ENCODE data around the gene GZMM. TPM values are rescaled to one million over a fixed set of nuclear protein-coding genes. Genes with fewer than 3 reads are reported as not detected.
A peak's percentile ranks its signal among the peaks of the same experiment; 100 is the strongest.

Gene GZMM
- total RNA-seq, 2 experiments from 2014 or later: 44.5 to 47.4 TPM

GRCh38 chr19:542173-542866 lies 1.5 kb upstream of the GZMM start:
- no peak overlapping the region for H3K27ac Mint-ChIP-seq
- no peaks in the 10 kb centered on the region for H3K27me3 Mint-ChIP-seq
- CTCF ChIA-PET: interaction anchor here (0.9 to 1.8 kb wide), 3 partner anchors 10 to 31 kb away, joined by 3 to 6 read pairs (median 5); partner anchors contain the start of gene CDC34
- DNase-seq: no peak
- H3K36me3 Mint-ChIP-seq (ENCODE audit: low read depth): peaks cover 8% of the 10 kb centered on the region
- H3K4me1 Mint-ChIP-seq: peaks cover 20% of the 10 kb centered on the region
- no peak overlapping the region for H3K4me3 Mint-ChIP-seq
- H3K9me3 Mint-ChIP-seq: no peaks in the 10 kb centered on the region
- POLR2A ChIA-PET: no interaction called here

DNA sequence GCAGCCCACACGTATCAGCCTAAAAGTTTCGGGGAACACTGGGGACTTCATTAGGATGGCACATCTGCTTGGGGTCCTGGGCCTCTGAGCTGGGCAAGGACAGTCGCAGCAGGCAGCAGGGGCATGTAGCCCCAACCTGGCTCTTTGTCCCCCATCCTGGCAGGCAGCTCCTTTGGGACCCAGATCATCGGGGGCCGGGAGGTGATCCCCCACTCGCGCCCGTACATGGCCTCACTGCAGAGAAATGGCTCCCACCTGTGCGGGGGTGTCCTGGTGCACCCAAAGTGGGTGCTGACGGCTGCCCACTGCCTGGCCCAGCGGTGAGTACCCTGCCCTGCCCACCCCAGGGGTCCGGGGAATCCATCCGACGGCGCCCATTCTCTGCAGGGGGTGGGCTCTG lies 3.3 kb downstream of the GZMM start:
- H3K27me3 Mint-ChIP-seq: no peaks in the 10 kb centered on the region
- peaks cover 3% of the 10 kb centered on the region for H3K36me3 Mint-ChIP-seq (ENCODE audit: low read depth)
- no peak for DNase-seq
- H3K4me3 Mint-ChIP-seq: no peak overlapping the region
- peaks cover 22% of the 10 kb centered on the region for H3K4me1 Mint-ChIP-seq
- CTCF ChIA-PET: no interaction called here
- POLR2A ChIA-PET: no interaction called here
- H3K27ac Mint-ChIP-seq: no peak overlapping the region
- H3K9me3 Mint-ChIP-seq: no peaks in the 10 kb centered on the region

DNA sequence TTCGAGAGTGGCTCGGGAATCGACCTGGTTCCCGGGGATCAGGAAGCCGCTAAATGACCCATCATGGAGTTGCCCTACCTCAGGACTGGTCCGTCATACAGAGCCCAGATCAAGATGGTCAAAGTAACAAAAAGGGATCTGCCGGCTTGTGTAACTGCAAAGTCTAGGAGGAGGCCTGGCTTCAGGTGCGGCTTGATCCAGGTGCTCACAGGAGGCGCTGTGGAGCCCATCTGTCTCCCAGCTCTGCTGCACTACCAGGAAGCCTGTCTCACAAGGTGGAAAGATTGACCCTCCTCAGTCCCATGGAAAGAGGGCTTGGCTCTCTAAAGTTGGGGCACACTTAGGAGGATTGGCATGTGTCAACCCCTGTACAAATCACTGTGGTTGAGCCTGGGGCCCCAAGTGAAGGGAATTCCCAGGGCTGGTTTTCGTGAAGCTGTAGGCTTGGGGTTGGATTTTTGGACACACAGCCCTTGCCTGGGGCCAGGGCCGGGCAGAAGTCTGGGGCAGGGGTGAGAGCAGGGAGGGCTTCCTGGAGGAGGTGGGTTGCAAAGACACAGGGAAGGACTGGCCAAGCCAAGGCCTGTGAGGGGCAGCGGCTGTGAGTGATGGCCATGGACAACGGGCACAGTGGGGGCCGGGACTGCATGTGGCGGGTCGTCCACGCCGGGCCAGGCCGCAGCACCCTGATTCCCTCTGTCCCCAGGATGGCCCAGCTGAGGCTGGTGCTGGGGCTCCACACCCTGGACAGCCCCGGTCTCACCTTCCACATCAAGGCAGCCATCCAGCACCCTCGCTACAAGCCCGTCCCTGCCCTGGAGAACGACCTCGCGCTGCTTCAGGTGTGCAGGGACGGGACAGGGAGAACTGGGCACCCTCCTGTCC lies 4.2 kb downstream of the GZMM start:
- peaks cover 3% of the 10 kb centered on the region for H3K36me3 Mint-ChIP-seq (ENCODE audit: low read depth)
- no peak overlapping the region for H3K4me3 Mint-ChIP-seq
- ChIA-PET POLR2A (no interaction called here), CTCF (interaction anchor here (1.3 kb wide), 1 partner anchor 37 kb away, joined by 5 read pairs; no protein-coding TSS in a partner anchor)
- no peak for DNase-seq
- H3K4me1 Mint-ChIP-seq: peaks cover 22% of the 10 kb centered on the region
- H3K27ac Mint-ChIP-seq: peak overlapping the region; percentile 25
- H3K9me3 Mint-ChIP-seq: no peaks in the 10 kb centered on the region
- H3K27me3 Mint-ChIP-seq: no peaks in the 10 kb centered on the region

GRCh38 chr19:548886-549830 lies 5.3 kb downstream of the GZMM start:
- H3K4me1 Mint-ChIP-seq: peaks cover 11% of the 10 kb centered on the region
- no peak for DNase-seq
- H3K9me3 Mint-ChIP-seq: no peaks in the 10 kb centered on the region
- H3K36me3 Mint-ChIP-seq (ENCODE audit: low read depth): peaks cover 2% of the 10 kb centered on the region
- no peak overlapping the region for H3K4me3 Mint-ChIP-seq
- H3K27ac Mint-ChIP-seq: no peak overlapping the region
- CTCF ChIA-PET: interaction anchor here (1.3 kb wide), 1 partner anchor 38 kb away, joined by 5 read pairs; no protein-coding TSS in a partner anchor
- no peaks in the 10 kb centered on the region for H3K27me3 Mint-ChIP-seq
- POLR2A ChIA-PET: no interaction called here

DNA sequence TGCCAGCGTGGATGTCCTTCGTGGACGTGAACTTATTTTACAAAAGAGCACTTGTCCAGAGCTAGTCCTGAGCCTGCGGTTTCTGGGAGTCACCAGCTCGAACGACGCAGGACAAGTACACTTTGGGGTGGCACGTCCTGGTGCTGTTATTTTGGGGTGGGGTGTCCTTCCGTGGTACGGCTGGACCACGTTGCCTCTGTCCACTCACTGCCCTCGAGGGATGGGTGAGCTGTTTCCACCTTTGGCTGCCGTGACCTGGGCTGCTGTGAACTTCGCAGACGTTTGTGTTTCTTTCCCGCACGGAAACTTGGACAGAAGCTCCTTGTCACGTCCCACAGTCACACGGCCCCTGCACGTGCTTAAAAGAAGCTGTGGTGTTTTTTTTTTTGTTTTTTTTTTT lies 11.0 kb downstream of the GZMM start:
- Mint-ChIP-seq H3K4me1 (peaks cover 2% of the 10 kb centered on the region), H3K9me3 (no peaks in the 10 kb centered on the region), H3K4me3 (no peak overlapping the region), H3K27ac (no peak overlapping the region), H3K27me3 (no peaks in the 10 kb centered on the region), H3K36me3 (ENCODE audit: low read depth) (no peaks in the 10 kb centered on the region)
- POLR2A ChIA-PET: no interaction called here
- CTCF ChIA-PET: interaction anchor here (0.9 kb wide), 1 partner anchor 29 kb away, joined by 4 read pairs; no protein-coding TSS in a partner anchor
- no peak for DNase-seq

DNA sequence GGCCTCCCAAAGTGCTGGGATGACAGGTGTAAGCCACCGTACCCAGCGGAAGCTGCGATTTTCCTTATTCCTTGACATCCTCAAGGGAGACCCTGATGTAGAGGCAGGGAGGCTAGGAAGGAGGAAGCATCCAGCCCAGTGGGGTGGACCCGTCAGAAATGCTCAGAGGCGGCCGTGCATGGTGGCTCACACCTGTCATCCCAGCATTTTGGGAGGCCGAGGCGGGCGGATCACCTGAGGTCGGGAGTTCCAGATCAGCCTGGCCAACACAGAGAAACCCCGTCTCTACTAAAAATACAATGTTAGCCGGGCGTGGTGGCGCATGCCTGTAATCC lies 11.6 kb downstream of the GZMM start:
- Mint-ChIP-seq H3K4me1 (peaks cover 2% of the 10 kb centered on the region), H3K27me3 (no peaks in the 10 kb centered on the region), H3K36me3 (ENCODE audit: low read depth) (no peaks in the 10 kb centered on the region), H3K4me3 (no peak overlapping the region), H3K9me3 (no peaks in the 10 kb centered on the region), H3K27ac (no peak overlapping the region)
- no peak for DNase-seq
- ChIA-PET CTCF (interaction anchor here (0.6 to 0.9 kb wide), 3 partner anchors 21 to 49 kb away, joined by 3 to 4 read pairs (median 3); no protein-coding TSS in a partner anchor), POLR2A (no interaction called here)

DNA sequence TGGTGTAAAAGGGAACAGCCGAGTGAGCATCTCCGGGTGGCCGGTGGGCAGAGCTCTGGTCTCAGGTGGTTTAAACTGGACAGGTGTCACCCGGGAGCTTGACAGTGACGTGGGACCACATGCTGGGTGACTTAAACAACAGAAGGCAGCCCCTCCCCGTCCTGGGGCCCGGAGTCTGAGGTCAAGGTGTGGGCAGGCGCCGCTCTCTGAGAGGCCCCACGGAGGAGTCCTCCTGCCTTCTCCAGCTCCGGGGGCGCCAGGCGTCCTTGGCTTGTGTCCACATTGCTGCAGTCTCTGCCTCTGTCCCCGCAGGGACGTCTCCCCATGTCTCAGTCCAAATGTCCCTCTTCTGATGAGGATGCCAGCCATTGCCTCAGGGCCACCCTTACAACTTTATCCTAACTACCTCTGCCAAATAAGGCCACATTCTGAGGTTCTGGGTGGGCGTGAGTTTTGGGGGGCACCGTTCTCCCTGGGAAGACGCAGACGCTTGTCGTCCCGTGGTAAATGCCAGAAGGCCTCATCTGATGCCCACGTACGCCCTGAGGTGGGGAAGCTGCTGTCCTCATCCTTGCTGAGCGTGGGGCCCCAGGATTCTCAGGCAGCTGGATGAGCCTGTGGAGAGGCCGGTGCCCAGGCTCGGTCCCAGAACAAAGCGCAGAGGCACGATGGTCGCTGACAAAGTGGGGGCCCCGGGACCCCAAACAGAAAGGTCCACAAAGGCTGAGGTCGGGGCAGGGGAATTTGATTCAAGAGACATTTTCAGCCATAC lies 12.9 kb downstream of the GZMM start:
- ChIA-PET CTCF (interaction anchor here (0.6 to 0.7 kb wide), 2 partner anchors 12 to 264 kb away, joined by 3 read pairs; no protein-coding TSS in a partner anchor), POLR2A (no interaction called here)
- H3K9me3 Mint-ChIP-seq: no peaks in the 10 kb centered on the region
- no peaks in the 10 kb centered on the region for H3K4me1 Mint-ChIP-seq
- no peaks in the 10 kb centered on the region for H3K27me3 Mint-ChIP-seq
- no peak overlapping the region for H3K27ac Mint-ChIP-seq
- no peak for DNase-seq
- no peak overlapping the region for H3K4me3 Mint-ChIP-seq
- no peaks in the 10 kb centered on the region for H3K36me3 Mint-ChIP-seq (ENCODE audit: low read depth)

GRCh38 chr19:558770-559439 lies 15.1 kb downstream of the GZMM start:
- POLR2A ChIA-PET: no interaction called here
- no peak overlapping the region for H3K4me3 Mint-ChIP-seq
- no peaks in the 10 kb centered on the region for H3K9me3 Mint-ChIP-seq
- no peaks in the 10 kb centered on the region for H3K27me3 Mint-ChIP-seq
- no peak for DNase-seq
- H3K27ac Mint-ChIP-seq: no peak overlapping the region
- H3K36me3 Mint-ChIP-seq (ENCODE audit: low read depth): no peaks in the 10 kb centered on the region
- CTCF ChIA-PET: no interaction called here
- no peaks in the 10 kb centered on the region for H3K4me1 Mint-ChIP-seq

DNA sequence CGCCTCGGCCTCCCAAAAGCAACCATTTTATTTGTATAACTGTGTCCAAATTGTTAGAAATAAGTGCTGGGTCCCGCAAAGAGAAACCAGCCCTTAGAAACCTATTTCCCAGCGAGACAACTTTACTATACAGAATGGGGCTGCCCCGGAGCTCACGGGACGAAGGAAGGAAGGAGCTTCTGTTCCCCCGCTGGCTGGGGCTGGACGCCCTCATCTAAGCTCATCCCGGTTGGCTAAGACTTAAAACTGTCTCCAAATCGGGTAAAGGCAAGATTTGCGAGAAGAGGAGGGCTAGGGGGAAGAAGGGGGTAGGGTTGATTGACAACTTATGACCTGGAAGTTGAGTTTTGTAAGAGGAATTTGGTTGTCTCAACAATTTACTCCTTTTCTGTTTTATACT lies 16.3 kb downstream of the GZMM start:
- Mint-ChIP-seq H3K9me3 (no peaks in the 10 kb centered on the region), H3K36me3 (ENCODE audit: low read depth) (no peaks in the 10 kb centered on the region), H3K4me3 (no peak overlapping the region), H3K4me1 (no peaks in the 10 kb centered on the region), H3K27ac (no peak overlapping the region), H3K27me3 (no peaks in the 10 kb centered on the region)
- ChIA-PET POLR2A (no interaction called here), CTCF (interaction anchor here (1.1 to 1.9 kb wide), 2 partner anchors 28 to 50 kb away, joined by 3 to 4 read pairs; partner anchors contain the start of gene CDC34)
- no peak for DNase-seq

- no peaks in the 10 kb centered on the region for H3K9me3 Mint-ChIP-seq
- CTCF ChIA-PET: no interaction called here
- no peak for DNase-seq
Observed at GRCh38 chr19:566403-566802, 22.6 kb downstream of the GZMM start.

GRCh38 chr19:566844-567243 lies 23.0 kb downstream of the GZMM start:
- H3K4me1 Mint-ChIP-seq: peaks cover 15% of the 10 kb centered on the region
- H3K27me3 Mint-ChIP-seq: no peaks in the 10 kb centered on the region
- no peaks in the 10 kb centered on the region for H3K9me3 Mint-ChIP-seq
- no peak for DNase-seq
- CTCF ChIA-PET: no interaction called here
- POLR2A ChIA-PET: no interaction called here
- no peaks in the 10 kb centered on the region for H3K36me3 Mint-ChIP-seq (ENCODE audit: low read depth)
- no peak overlapping the region for H3K27ac Mint-ChIP-seq
- no peak overlapping the region for H3K4me3 Mint-ChIP-seq

More at GRCh38 chr19:566403-566802, 22.6 kb downstream of the GZMM start:
- Mint-ChIP-seq H3K4me3 (no peak overlapping the region), H3K36me3 (ENCODE audit: low read depth) (no peaks in the 10 kb centered on the region), H3K27ac (no peak overlapping the region), H3K27me3 (no peaks in the 10 kb centered on the region), H3K4me1 (peaks cover 12% of the 10 kb centered on the region)
- POLR2A ChIA-PET: no interaction called here

Data from activated CD4-positive, alpha-beta T cell treated with anti-CD3 and anti-CD28 coated beads, Interleukin-2, amount 10 ng/mL, durations not matched to agents 7 days and 5 days (primary cell).